Upper lobe of right lung (tissue), 1 donor: ENCODE results near the gene EXOC1. TPM values are rescaled to one million over a fixed set of nuclear protein-coding genes. Genes with fewer than 3 reads are reported as not detected.

ENCODE experiments used
- ATAC-seq: fragments of 200-7000 bp; cut with Tn5 transposase; one replicate; pipeline ENCODE4 v1.9.1; 2020; ENCODE audit warnings: mild to moderate bottlenecking, moderate library complexity
- DNase-seq: peaks from one replicate; pipeline ENCODE4 v3.0.0-alpha.2; 2020
- H3K27ac ChIP-seq: fragments of 200-600 bp; one replicate; pipeline ENCODE4 v1.8.0; 2022
- H3K27me3 ChIP-seq: fragments of 200-600 bp; one replicate; pipeline ENCODE4 v1.8.0; 2022; ENCODE audit warnings: mild to moderate bottlenecking
- H3K36me3 ChIP-seq: fragments of 200-600 bp; one replicate; pipeline ENCODE4 v1.8.0; 2022
- H3K4me1 ChIP-seq: fragments of 200-600 bp; one replicate; pipeline ENCODE4 v1.8.0; 2022
- H3K4me3 ChIP-seq: fragments of 200-600 bp; one replicate; pipeline ENCODE4 v1.8.0; 2022; ENCODE audit warnings: mild to moderate bottlenecking
- H3K9me3 ChIP-seq: fragments of 200-600 bp; one replicate; pipeline ENCODE4 v1.8.0; 2022
- intact Hi-C: fragments of 100-400 bp; cut with DNase I; formaldehyde crosslinking; loops from one replicate; pipeline ENCODE4 v1.11.0; 2022
- total RNA-seq: library from RNA; stranded (reverse); fragmentation: NEBNext Ultra II Directional; extraction: Animal tissue kit (Norgen Biotek cat#: 25700); gene quantifications from one replicate; pipeline ENCODE4 v1.2.1, GENCODE V29; 2021
- TF ChIP-seq, protein P1 (sequence below): fragments of 200-600 bp; IDR thresholded peaks from one replicate; pipeline ENCODE4 v1.8.0; 2022; ENCODE audit warnings: antibody characterized with exemption
- donor health status: DM: no; HTN: yes; CAD: no; lungs with severe emphysema.

EXOC1 gene
- total RNA-seq, 1 donor from 2014 or later = 32.9 TPM

- TF ChIP-seq, protein P1, sequence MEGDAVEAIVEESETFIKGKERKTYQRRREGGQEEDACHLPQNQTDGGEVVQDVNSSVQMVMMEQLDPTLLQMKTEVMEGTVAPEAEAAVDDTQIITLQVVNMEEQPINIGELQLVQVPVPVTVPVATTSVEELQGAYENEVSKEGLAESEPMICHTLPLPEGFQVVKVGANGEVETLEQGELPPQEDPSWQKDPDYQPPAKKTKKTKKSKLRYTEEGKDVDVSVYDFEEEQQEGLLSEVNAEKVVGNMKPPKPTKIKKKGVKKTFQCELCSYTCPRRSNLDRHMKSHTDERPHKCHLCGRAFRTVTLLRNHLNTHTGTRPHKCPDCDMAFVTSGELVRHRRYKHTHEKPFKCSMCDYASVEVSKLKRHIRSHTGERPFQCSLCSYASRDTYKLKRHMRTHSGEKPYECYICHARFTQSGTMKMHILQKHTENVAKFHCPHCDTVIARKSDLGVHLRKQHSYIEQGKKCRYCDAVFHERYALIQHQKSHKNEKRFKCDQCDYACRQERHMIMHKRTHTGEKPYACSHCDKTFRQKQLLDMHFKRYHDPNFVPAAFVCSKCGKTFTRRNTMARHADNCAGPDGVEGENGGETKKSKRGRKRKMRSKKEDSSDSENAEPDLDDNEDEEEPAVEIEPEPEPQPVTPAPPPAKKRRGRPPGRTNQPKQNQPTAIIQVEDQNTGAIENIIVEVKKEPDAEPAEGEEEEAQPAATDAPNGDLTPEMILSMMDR = no peak
- DNase-seq (no peak), ATAC-seq (no peak)
- Histone ChIP-seq H3K27me3 (no peaks in the 10 kb centered on the region), H3K4me1 (peaks cover 5% of the 10 kb centered on the region), H3K4me3 (no peak overlapping the region), H3K9me3 (no peaks in the 10 kb centered on the region), H3K36me3 (peaks cover 22% of the 10 kb centered on the region), H3K27ac (no peak overlapping the region)
- intact Hi-C loops = no loop called here
Observed at GRCh38 chr4:55951191-55951922, 97.9 kb downstream of the EXOC1 start.

Other genes with a start within 250 kb of the EXOC1 start
- gene NMU, start 217.3 kb upstream of the EXOC1 start, total RNA-seq = 2.1 TPM
- not detected for gene EXOC1L, start 33.9 kb upstream of the EXOC1 start, total RNA-seq
- gene CEP135, start 95.3 kb downstream of the EXOC1 start, total RNA-seq = 6.8 TPM